Liver (tissue), 9 donors: ENCODE measurements around the gene GLI1. TPM values are rescaled to one million over a fixed set of nuclear protein-coding genes. Genes with fewer than 3 reads are reported as not detected.

Source experiments
- DNase-seq: peaks from one replicate; pipeline ENCODE4 v3.0.0-alpha.2; 2017; ENCODE audit warnings: low spot score
- H3K27ac ChIP-seq, 2 donors: one replicate each; pipeline ENCODE4 v1.7.0; 2013; ENCODE audit warnings: inconsistent platforms in 2 of 2, low read length in 2 of 2, control low read depth in 1 of 2, low read depth in 1 of 2, mild to moderate bottlenecking in 1 of 2
- H3K27me3 ChIP-seq, 4 donors: one replicate each; pipeline versions ENCODE4 v1.6.1 to v1.7.0; 2013; ENCODE audit warnings: low read length in 3 of 4, inconsistent platforms in 1 of 4, mild to moderate bottlenecking in 1 of 4, moderate library complexity in 1 of 4; ENCODE audit not compliant: control insufficient read depth in 4 of 4, insufficient read depth in 4 of 4
- H3K36me3 ChIP-seq, 4 donors: one replicate each; pipeline versions ENCODE4 v1.6.1 to v1.7.0; 2013; ENCODE audit warnings: low read length in 3 of 4, mild to moderate bottlenecking in 3 of 4, low read depth in 1 of 4, moderate library complexity in 1 of 4; ENCODE audit not compliant: control insufficient read depth in 4 of 4, insufficient read depth in 3 of 4
- H3K4me1 ChIP-seq, 4 donors: one replicate each; pipeline versions ENCODE4 v1.6.1 to v1.7.0; 2013; ENCODE audit warnings: low read length in 3 of 4, mild to moderate bottlenecking in 3 of 4, moderate library complexity in 1 of 4; ENCODE audit not compliant: control insufficient read depth in 4 of 4, insufficient read depth in 4 of 4
- H3K4me3 ChIP-seq, 3 donors: one replicate each; pipeline versions ENCODE4 v1.6.1 to v1.7.0; 2013; ENCODE audit warnings: low read length in 3 of 3, control low read depth in 1 of 3, low read depth in 1 of 3, mild to moderate bottlenecking in 1 of 3
- H3K9ac ChIP-seq, 2 donors: one replicate each; pipeline ENCODE4 v1.7.0; 2013; ENCODE audit warnings: low read length in 2 of 2, mild to moderate bottlenecking in 2 of 2, moderate library complexity in 2 of 2, control low read depth in 1 of 2, low read depth in 1 of 2
- H3K9me3 ChIP-seq, 4 donors: one replicate each; pipeline versions ENCODE4 v1.6.1 to v1.7.0; 2013; ENCODE audit warnings: low read length in 3 of 4; ENCODE audit not compliant: control insufficient read depth in 4 of 4
- EGR1 ChIP-seq, 2 donors: IDR thresholded peaks; 2 replicates each; pipeline ENCODE4 v1.6.1; 2016 to 2018; ENCODE audit warnings: antibody characterized with exemption in 2 of 2, low read depth in 2 of 2
- FOXA2 ChIP-seq: IDR thresholded peaks from 2 replicates; pipeline ENCODE4 v1.6.1; 2016; ENCODE audit warnings: antibody characterized with exemption
- GABPA ChIP-seq, 2 donors: IDR thresholded peaks in 1 of 2; conservative IDR thresholded peaks in 1 of 2; 2 replicates each; pipeline ENCODE4 v1.6.1; 2016; ENCODE audit warnings: antibody characterized with exemption in 2 of 2, mild to moderate bottlenecking in 1 of 2, moderate library complexity in 1 of 2
- HNF4G ChIP-seq: IDR thresholded peaks from 2 replicates; pipeline ENCODE4 v1.6.1; 2016; ENCODE audit warnings: antibody characterized with exemption
- JUND ChIP-seq, 2 donors: IDR thresholded peaks; 2 replicates each; pipeline ENCODE4 v1.6.1; 2016; ENCODE audit warnings: antibody characterized with exemption in 2 of 2
- RAD21 ChIP-seq, 2 donors: IDR thresholded peaks; 2 replicates each; pipeline ENCODE4 v1.6.1; 2016; ENCODE audit warnings: antibody characterized with exemption in 2 of 2, mild to moderate bottlenecking in 2 of 2
- WGBS: extraction: QIAGEN DNeasy Blood & Tissue Kit; methylation state at CpG from one replicate; pipeline ENCODE4 v1.1.7; 2013; 5-methylcytosine and 5-hydroxymethylcytosine counted together
- polyA plus RNA-seq, 2 donors: library from polyadenylated mRNA; stranded (reverse) in 1 of 2; unstranded in 1 of 2; fragments of 200-250 nt in 1 of 2; fragments of >200 nt in 1 of 2; fragmentation: Nextera tagmentation in 1 of 2; extraction: Ambion mirVana in 1 of 2; gene quantifications; one replicate each; pipeline versions ENCODE4 v1.2.1 to v1.2.3, GENCODE V29; 2013 to 2015
- total RNA-seq, 2 donors: library from RNA; depleted of rRNA; stranded (reverse); fragments of >200 nt; gene quantifications; one replicate each; pipeline ENCODE4 v1.2.3, GENCODE V29; 2014
- TF ChIP-seq, protein P1 (sequence below): IDR thresholded peaks from 2 replicates; pipeline ENCODE4 v1.6.1; 2016; ENCODE audit warnings: antibody characterized with exemption, mild to moderate bottlenecking
- TF ChIP-seq, protein P2 (sequence below): fragments of 150-350 bp; IDR thresholded peaks from 2 replicates; pipeline ENCODE4 v1.5.1; 2017; ENCODE audit warnings: improper control_type of control experiment, low read depth, low read length; ENCODE audit not compliant: missing input control
- TF ChIP-seq, protein P3 (sequence below): IDR thresholded peaks from 2 replicates; pipeline ENCODE4 v1.6.1; 2016; ENCODE audit warnings: antibody characterized with exemption
- TF ChIP-seq, protein P4 (sequence below): IDR thresholded peaks from 2 replicates; pipeline ENCODE4 v1.6.1; 2016; ENCODE audit warnings: antibody characterized with exemption
- donor health status: healthy.
- donor health status: healthy.
- donor health status: healthy.
- donor health status: healthy.
- donor health status: healthy.

The GLI1 gene
- total and polyA plus RNA-seq, 4 donors, result 0.09 to 0.44 (median 0.24) TPM

DNA sequence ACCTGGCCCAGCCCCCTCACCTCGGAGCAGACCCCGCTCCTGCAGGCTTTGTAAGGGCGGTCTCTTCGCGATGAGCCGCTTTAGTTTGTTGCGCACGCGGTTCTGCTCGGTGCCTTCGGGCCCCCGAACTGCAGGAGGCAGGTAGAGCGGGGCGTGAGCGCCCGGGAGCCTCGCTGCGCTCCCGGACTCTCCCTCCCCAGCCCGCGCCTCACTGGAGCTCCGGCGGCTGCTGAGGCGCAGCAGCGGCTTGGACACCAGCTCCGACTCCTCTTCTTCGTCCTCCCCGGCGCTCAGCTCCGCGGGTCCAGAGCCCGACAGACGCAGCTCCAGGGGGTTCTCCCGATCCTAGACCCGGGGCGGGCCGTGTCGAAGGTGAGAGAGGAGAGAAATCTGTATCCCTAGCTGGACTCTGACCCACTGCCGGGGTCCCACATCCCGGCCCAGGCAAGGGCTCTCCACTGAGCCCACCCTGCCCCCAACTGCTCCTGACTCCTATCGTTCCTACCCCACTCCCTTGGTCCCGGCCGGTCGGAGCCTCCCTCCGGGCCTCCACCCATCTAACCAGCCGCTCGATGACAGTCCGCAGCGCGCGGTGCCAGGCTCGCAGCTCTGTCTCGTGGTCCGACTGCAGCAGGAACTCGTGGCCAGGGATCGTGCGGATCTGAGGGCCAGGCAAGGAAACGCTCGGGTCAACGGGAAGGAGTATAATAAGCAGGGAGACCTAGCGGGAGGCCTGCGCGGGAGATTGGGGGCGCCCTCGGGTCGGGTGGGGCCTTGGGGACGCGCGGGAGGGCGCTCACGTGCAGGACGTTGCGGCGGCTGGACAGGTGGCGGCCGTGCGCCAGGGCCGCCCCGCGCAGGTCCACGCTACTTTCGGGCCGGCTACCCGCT lies 15.9 kb downstream of the GLI1 start (continued):
- TF ChIP-seq, protein P1, sequence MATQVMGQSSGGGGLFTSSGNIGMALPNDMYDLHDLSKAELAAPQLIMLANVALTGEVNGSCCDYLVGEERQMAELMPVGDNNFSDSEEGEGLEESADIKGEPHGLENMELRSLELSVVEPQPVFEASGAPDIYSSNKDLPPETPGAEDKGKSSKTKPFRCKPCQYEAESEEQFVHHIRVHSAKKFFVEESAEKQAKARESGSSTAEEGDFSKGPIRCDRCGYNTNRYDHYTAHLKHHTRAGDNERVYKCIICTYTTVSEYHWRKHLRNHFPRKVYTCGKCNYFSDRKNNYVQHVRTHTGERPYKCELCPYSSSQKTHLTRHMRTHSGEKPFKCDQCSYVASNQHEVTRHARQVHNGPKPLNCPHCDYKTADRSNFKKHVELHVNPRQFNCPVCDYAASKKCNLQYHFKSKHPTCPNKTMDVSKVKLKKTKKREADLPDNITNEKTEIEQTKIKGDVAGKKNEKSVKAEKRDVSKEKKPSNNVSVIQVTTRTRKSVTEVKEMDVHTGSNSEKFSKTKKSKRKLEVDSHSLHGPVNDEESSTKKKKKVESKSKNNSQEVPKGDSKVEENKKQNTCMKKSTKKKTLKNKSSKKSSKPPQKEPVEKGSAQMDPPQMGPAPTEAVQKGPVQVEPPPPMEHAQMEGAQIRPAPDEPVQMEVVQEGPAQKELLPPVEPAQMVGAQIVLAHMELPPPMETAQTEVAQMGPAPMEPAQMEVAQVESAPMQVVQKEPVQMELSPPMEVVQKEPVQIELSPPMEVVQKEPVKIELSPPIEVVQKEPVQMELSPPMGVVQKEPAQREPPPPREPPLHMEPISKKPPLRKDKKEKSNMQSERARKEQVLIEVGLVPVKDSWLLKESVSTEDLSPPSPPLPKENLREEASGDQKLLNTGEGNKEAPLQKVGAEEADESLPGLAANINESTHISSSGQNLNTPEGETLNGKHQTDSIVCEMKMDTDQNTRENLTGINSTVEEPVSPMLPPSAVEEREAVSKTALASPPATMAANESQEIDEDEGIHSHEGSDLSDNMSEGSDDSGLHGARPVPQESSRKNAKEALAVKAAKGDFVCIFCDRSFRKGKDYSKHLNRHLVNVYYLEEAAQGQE, result no peak
- TF ChIP-seq RAD21 (IDR thresholded peaks at IDR 0.05), result no peak
- no peak for TF ChIP-seq GABPA (IDR thresholded peaks at IDR 0.05 in 1 of 2, conservative IDR thresholded peaks at IDR 0.05 in 1 of 2)
- TF ChIP-seq HNF4G, result no peak
- no peak for TF ChIP-seq EGR1 (IDR thresholded peaks at IDR 0.05; ENCODE audit: low read depth in 2 of 2)
- no peak for TF ChIP-seq FOXA2

DNA sequence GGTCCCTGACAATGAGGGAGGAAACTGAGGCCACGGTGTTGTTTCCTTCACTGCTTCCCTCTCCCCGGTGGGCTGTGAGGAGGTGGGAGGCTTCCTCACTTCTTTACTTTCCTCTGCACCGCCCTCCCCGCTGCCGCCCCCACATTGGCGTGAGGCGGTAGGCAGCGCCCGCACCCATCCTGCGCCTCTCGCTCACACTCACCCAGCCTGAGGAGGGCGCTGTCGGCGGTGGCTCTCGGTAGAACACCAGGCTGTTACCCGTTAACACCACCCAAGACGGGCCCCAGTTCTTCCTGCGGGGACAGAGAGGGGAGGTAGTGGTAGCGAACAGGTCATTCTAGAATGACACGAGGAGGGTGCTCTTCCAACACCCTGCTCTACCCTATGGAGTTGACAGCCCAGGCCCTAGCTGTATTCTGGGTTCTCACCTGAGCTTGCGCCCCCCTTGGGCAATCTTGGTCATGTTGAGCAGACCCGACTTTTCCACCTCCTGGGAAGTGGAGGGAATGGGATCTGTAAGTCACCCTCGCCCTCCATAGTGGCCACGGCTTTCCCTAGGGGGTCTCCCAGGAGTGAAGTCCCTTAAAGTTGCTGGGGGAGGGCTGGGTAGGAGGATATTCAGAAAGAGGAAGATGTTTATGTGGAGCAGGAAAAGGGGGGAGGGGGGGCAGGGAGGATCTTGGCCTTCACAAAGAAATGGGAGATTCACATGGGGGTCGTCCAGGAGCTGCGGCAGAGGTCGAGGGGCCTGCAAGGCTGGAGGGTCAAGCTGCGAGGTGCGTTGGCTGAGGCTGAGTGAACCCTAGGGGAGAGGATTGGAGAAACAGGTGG lies 16.8 kb downstream of the GLI1 start:
- TF ChIP-seq, protein P2, sequence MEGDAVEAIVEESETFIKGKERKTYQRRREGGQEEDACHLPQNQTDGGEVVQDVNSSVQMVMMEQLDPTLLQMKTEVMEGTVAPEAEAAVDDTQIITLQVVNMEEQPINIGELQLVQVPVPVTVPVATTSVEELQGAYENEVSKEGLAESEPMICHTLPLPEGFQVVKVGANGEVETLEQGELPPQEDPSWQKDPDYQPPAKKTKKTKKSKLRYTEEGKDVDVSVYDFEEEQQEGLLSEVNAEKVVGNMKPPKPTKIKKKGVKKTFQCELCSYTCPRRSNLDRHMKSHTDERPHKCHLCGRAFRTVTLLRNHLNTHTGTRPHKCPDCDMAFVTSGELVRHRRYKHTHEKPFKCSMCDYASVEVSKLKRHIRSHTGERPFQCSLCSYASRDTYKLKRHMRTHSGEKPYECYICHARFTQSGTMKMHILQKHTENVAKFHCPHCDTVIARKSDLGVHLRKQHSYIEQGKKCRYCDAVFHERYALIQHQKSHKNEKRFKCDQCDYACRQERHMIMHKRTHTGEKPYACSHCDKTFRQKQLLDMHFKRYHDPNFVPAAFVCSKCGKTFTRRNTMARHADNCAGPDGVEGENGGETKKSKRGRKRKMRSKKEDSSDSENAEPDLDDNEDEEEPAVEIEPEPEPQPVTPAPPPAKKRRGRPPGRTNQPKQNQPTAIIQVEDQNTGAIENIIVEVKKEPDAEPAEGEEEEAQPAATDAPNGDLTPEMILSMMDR, result no peak
- no peak for TF ChIP-seq JUND (IDR thresholded peaks at IDR 0.05)
- TF ChIP-seq, protein P3, sequence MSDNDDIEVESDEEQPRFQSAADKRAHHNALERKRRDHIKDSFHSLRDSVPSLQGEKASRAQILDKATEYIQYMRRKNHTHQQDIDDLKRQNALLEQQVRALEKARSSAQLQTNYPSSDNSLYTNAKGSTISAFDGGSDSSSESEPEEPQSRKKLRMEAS, result no peak
- TF ChIP-seq, protein P4, sequence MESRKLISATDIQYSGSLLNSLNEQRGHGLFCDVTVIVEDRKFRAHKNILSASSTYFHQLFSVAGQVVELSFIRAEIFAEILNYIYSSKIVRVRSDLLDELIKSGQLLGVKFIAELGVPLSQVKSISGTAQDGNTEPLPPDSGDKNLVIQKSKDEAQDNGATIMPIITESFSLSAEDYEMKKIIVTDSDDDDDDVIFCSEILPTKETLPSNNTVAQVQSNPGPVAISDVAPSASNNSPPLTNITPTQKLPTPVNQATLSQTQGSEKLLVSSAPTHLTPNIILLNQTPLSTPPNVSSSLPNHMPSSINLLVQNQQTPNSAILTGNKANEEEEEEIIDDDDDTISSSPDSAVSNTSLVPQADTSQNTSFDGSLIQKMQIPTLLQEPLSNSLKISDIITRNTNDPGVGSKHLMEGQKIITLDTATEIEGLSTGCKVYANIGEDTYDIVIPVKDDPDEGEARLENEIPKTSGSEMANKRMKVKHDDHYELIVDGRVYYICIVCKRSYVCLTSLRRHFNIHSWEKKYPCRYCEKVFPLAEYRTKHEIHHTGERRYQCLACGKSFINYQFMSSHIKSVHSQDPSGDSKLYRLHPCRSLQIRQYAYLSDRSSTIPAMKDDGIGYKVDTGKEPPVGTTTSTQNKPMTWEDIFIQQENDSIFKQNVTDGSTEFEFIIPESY, result no peak
- TF ChIP-seq RAD21 (IDR thresholded peaks at IDR 0.05), result no peak
- no peak for TF ChIP-seq HNF4G
- Histone ChIP-seq H3K4me3 (peak overlapping the region in 2 of 3 donors; percentile 37 to 43), H3K4me1 (peaks cover 4 to 17% (median 12%) of the 10 kb centered on the region in 4 donors), H3K9me3 (no peaks in the 10 kb centered on the region), H3K9ac (no peak overlapping the region), H3K27ac (peak overlapping the region; percentile 64 to 79), H3K27me3 (peaks cover 0 to 6% (median 3%) of the 10 kb centered on the region in 4 donors), H3K36me3 (peaks cover 0 to 2% (median 0%) of the 10 kb centered on the region in 4 donors)
- 25% methylated on average over 29 of the region's 29 CpGs for WGBS
- DNase-seq, result no peak
